Activated CD8-positive, alpha-beta memory T cell treated with anti-CD3 and anti-CD28 coated beads, Interleukin-2, amount 50 U/mL, for 24 hours (primary cell): ENCODE data around the gene NATD1.

ENCODE experiments used
- DNase-seq: peaks from one replicate; pipeline ENCODE4 v3.0.0-alpha.2; 2020; ENCODE audit errors: extremely low read depth

NATD1 gene

GRCh38 chr17:21289902-21290571 lies 36.8 kb upstream of the NATD1 start:
- DNase-seq = no peak

GRCh38 chr17:21289175-21289901 lies 36.1 kb upstream of the NATD1 start:
- DNase-seq = no peak

GRCh38 chr17:21288571-21289017 lies 35.4 kb upstream of the NATD1 start:
- no peak for DNase-seq

- DNase-seq = peak; percentile 92
Measured at GRCh38 chr17:21287703-21288449, 34.7 kb upstream of the NATD1 start.

- DNase-seq = no peak
Measured at GRCh38 chr17:21286909-21287702, 33.9 kb upstream of the NATD1 start.

GRCh38 chr17:21286066-21286770 lies 33.0 kb upstream of the NATD1 start:
- DNase-seq = no peak

GRCh38 chr17:21285164-21286065 lies 32.2 kb upstream of the NATD1 start:
- no peak for DNase-seq

- DNase-seq = peak; percentile 91
Measured at GRCh38 chr17:21284319-21285163, 31.3 kb upstream of the NATD1 start, which contains the start of gene MAP2K3. TSS of gene MAP2K3 (plus strand) at chr17:21284711. CDS start at chr17:21284921, 210 bp downstream.

GRCh38 chr17:21283482-21284318 lies 30.5 kb upstream of the NATD1 start:
- no peak for DNase-seq

GRCh38 chr17:21282850-21283249 lies 29.6 kb upstream of the NATD1 start:
- no peak for DNase-seq

- no peak for DNase-seq
Measured at GRCh38 chr17:21282231-21282630, 29.0 kb upstream of the NATD1 start.

GRCh38 chr17:21280081-21280518 lies 26.9 kb upstream of the NATD1 start:
- peak; percentile 75 for DNase-seq

GRCh38 chr17:21279582-21279981 lies 26.4 kb upstream of the NATD1 start:
- DNase-seq = no peak

- DNase-seq = no peak
Measured at GRCh38 chr17:21279198-21279535, 26.0 kb upstream of the NATD1 start.

GRCh38 chr17:21278450-21279197 lies 25.4 kb upstream of the NATD1 start:
- no peak for DNase-seq

GRCh38 chr17:21277332-21277731 lies 24.1 kb upstream of the NATD1 start:
- DNase-seq = no peak

- DNase-seq = no peak
Measured at GRCh38 chr17:21276264-21276588, 23.0 kb upstream of the NATD1 start.
